Stomach (tissue), 9 donors: Measurements from ENCODE around the gene POFUT2. TPM values are rescaled to one million over a fixed set of nuclear protein-coding genes. Genes with fewer than 3 reads are reported as not detected.

Source experiments
- DNase-seq, 2 donors: peaks; one replicate each; pipeline versions ENCODE4 v3.0.0 to v3.0.0-alpha.2; 2013 to 2019
- H3K27ac ChIP-seq, 5 donors: fragments of 200-600 bp in 4 of 5; sonication (generic) in 4 of 5; one replicate each; pipeline ENCODE4 v1.5.1; 2013 to 2019; ENCODE audit warnings: mild to moderate bottlenecking in 1 of 5, moderate library complexity in 1 of 5
- H3K27me3 ChIP-seq, 3 donors: fragments of 200-600 bp; sonication (generic); one replicate each; pipeline ENCODE4 v1.5.1; 2017 to 2019; ENCODE audit warnings: mixed run types in 1 of 3
- H3K36me3 ChIP-seq, 4 donors: fragments of 200-600 bp; sonication (generic); 1 replicate in 3 of 4; 2 replicates in 1 of 4; pipeline ENCODE4 v1.5.1; 2016 to 2019
- H3K4me1 ChIP-seq, 4 donors: fragments of 200-600 bp; sonication (generic); one replicate each; pipeline ENCODE4 v1.5.1; 2016 to 2019
- H3K4me3 ChIP-seq, 4 donors: fragments of 200-600 bp; sonication (generic) in 3 of 4; one replicate each; pipeline ENCODE4 v1.5.1; 2016 to 2019; ENCODE audit warnings: mild to moderate bottlenecking in 1 of 4
- H3K9me3 ChIP-seq, 4 donors: fragments of 200-600 bp; sonication (generic); one replicate each; pipeline ENCODE4 v1.5.1; 2016 to 2019
- CTCF ChIP-seq, 7 experiments: fragments of 450-650 bp in 4 of 7; fragments of 200-600 bp in 3 of 7; sonication (generic) in 3 of 7; IDR thresholded peaks; one replicate each; pipeline ENCODE4 v1.5.1; 2016 to 2019; ENCODE audit warnings: antibody characterized with exemption in 7 of 7, control low read depth in 2 of 7, mild to moderate bottlenecking in 1 of 7
- EP300 ChIP-seq: sonication (generic); formaldehyde crosslinking; IDR thresholded peaks from one replicate; pipeline ENCODE4 v1.6.1; 2017; ENCODE audit warnings: antibody characterized with exemption
- POLR2A ChIP-seq, 4 donors: fragments of 450-650 bp; IDR thresholded peaks; one replicate each; pipeline ENCODE4 v1.6.1; 2016; ENCODE audit warnings: antibody characterized with exemption in 4 of 4, control low read depth in 2 of 4, mild to moderate bottlenecking in 1 of 4, moderate library complexity in 1 of 4
- POLR2AphosphoS5 ChIP-seq, 3 donors: sonication (generic); formaldehyde crosslinking; IDR thresholded peaks; one replicate each; pipeline ENCODE4 v1.6.1; 2016; ENCODE audit warnings: antibody characterized with exemption in 3 of 3
- WGBS, 5 donors: extraction: QIAGEN DNeasy Blood & Tissue Kit in 3 of 5; methylation state at CpG; one replicate each; pipeline versions ENCODE4 v1.1.5 to v1.1.7; 2013 to 2018; 5-methylcytosine and 5-hydroxymethylcytosine counted together
- intact Hi-C: fragments of 100-400 bp; cut with DNase I; formaldehyde crosslinking; loops from one replicate; pipeline ENCODE4 v1.15.1; 2023; ENCODE audit warnings: low total_unique reads
- polyA plus RNA-seq, 3 donors: library from polyadenylated mRNA; stranded (reverse); fragments of 200-250 nt; gene quantifications; one replicate each; pipeline ENCODE4 v1.2.3, GENCODE V29; 2013
- total RNA-seq, 5 donors: library from RNA; depleted of rRNA; stranded (reverse); fragments of >200 nt; gene quantifications; one replicate each; pipeline versions ENCODE4 v1.1.0 to v1.2.3, GENCODE V29; 2014 to 2016
- donor health status: healthy with polysubstance abuse.
- donor health status: Bipolar disorder and iron deficiency.
- donor health status: healthy.

Gene POFUT2
- total and polyA plus RNA-seq, 8 donors: 7.4 to 34.2 (median 22.4) TPM

GRCh38 chr21:45228656-45229240, 58.9 kb downstream of the POFUT2 start:
- H3K27me3 ChIP-seq: peaks cover 0 to 3% (median 0%) of the 10 kb centered on the region in 3 donors
- no peak overlapping the region for H3K27ac ChIP-seq
- peaks cover 0 to 16% (median 7%) of the 10 kb centered on the region in 4 donors for H3K4me1 ChIP-seq
- DNase-seq: no peak
- H3K9me3 ChIP-seq: no peaks in the 10 kb centered on the region
- H3K4me3 ChIP-seq: no peak overlapping the region
- 79 to 86% (median 84%) methylated on average over 3 of the region's 3 CpGs for WGBS, 5 donors
- peaks cover 0 to 6% (median 3%) of the 10 kb centered on the region in 4 donors for H3K36me3 ChIP-seq
- TF ChIP-seq POLR2AphosphoS5 (IDR thresholded peaks at IDR 0.05) (no peak), CTCF (IDR thresholded peaks at IDR 0.05) (no peak), EP300 (no peak), POLR2A (IDR thresholded peaks at IDR 0.05) (no peak)
- intact Hi-C loops: no loop called here

GRCh38 chr21:45228171-45228641, 59.5 kb downstream of the POFUT2 start:
- H3K4me3 ChIP-seq: no peak overlapping the region
- TF ChIP-seq POLR2AphosphoS5 (IDR thresholded peaks at IDR 0.05): peak in 1 of 3 donors; percentile 9
- TF ChIP-seq EP300: no peak
- TF ChIP-seq POLR2A (IDR thresholded peaks at IDR 0.05): no peak
- intact Hi-C loops: no loop called here
- H3K27ac ChIP-seq: no peak overlapping the region
- 41 to 58% (median 52%) methylated on average over 6 of the region's 6 CpGs for WGBS, 5 donors
- no peaks in the 10 kb centered on the region for H3K9me3 ChIP-seq
- peaks cover 0 to 3% (median 0%) of the 10 kb centered on the region in 3 donors for H3K27me3 ChIP-seq
- H3K4me1 ChIP-seq: peaks cover 0 to 16% (median 7%) of the 10 kb centered on the region in 4 donors
- peaks cover 0 to 12% (median 8%) of the 10 kb centered on the region in 4 donors for H3K36me3 ChIP-seq
- DNase-seq: peak in 1 of 2 donors; percentile 26

- Histone ChIP-seq H3K27me3 (peaks cover 0 to 3% (median 0%) of the 10 kb centered on the region in 3 donors), H3K27ac (no peak overlapping the region), H3K9me3 (no peaks in the 10 kb centered on the region), H3K4me1 (peaks cover 0 to 16% (median 7%) of the 10 kb centered on the region in 4 donors), H3K36me3 (peaks cover 2 to 16% (median 13%) of the 10 kb centered on the region in 4 donors), H3K4me3 (no peak overlapping the region)
- intact Hi-C loops: no loop called here
- DNase-seq: no peak
- WGBS, 5 donors: 65 to 69% (median 69%) methylated on average over 10 of the region's 10 CpGs
- TF ChIP-seq CTCF (IDR thresholded peaks at IDR 0.05) (no peak), EP300 (no peak), POLR2AphosphoS5 (IDR thresholded peaks at IDR 0.05) (no peak), POLR2A (IDR thresholded peaks at IDR 0.05) (no peak)
Measured at GRCh38 chr21:45227735-45228134, 60.0 kb downstream of the POFUT2 start.

- Histone ChIP-seq H3K9me3 (no peaks in the 10 kb centered on the region), H3K27me3 (peaks cover 0 to 3% (median 0%) of the 10 kb centered on the region in 3 donors), H3K4me3 (no peak overlapping the region), H3K27ac (no peak overlapping the region), H3K4me1 (peaks cover 0 to 16% (median 7%) of the 10 kb centered on the region in 4 donors), H3K36me3 (peaks cover 11 to 26% (median 23%) of the 10 kb centered on the region in 4 donors)
- DNase-seq: no peak
- WGBS, 5 donors: 43 to 56% (median 48%) methylated on average over 15 of the region's 15 CpGs
- no peak for TF ChIP-seq POLR2A (IDR thresholded peaks at IDR 0.05)
- no peak for TF ChIP-seq EP300
- intact Hi-C loops: no loop called here
Measured at GRCh38 chr21:45226540-45227326, 61.0 kb downstream of the POFUT2 start.

GRCh38 chr21:45225741-45226327, 61.9 kb downstream of the POFUT2 start:
- peaks cover 0 to 3% (median 0%) of the 10 kb centered on the region in 3 donors for H3K27me3 ChIP-seq
- intact Hi-C loops: no loop called here
- no peak for DNase-seq
- H3K27ac ChIP-seq: no peak overlapping the region
- TF ChIP-seq EP300 (no peak), CTCF (IDR thresholded peaks at IDR 0.05) (no peak), POLR2AphosphoS5 (IDR thresholded peaks at IDR 0.05) (no peak), POLR2A (IDR thresholded peaks at IDR 0.05) (no peak)
- no peak overlapping the region for H3K4me3 ChIP-seq
- H3K9me3 ChIP-seq: no peaks in the 10 kb centered on the region
- 77 to 87% (median 81%) methylated on average over 16 of the region's 16 CpGs for WGBS, 5 donors
- H3K4me1 ChIP-seq: peaks cover 0 to 16% (median 7%) of the 10 kb centered on the region in 4 donors
- H3K36me3 ChIP-seq: peaks cover 19 to 35% (median 32%) of the 10 kb centered on the region in 4 donors
